Stimulated activated naive CD8-positive, alpha-beta T cell treated with anti-CD3 and anti-CD28 coated beads, Interleukin-15, amount 100 ng/mL, for 72 hours (primary cell): ENCODE data around the gene C16orf74.
A peak's percentile ranks its signal among the peaks of the same experiment; 100 is the strongest.

ENCODE experiments used
- ATAC-seq: fragments of 150-1000 bp; cut with Tn5 transposase; 2 replicates; pipeline ENCODE4 v1.10.0; 2021; ENCODE audit warnings: mild to moderate bottlenecking, moderate library complexity
- DNase-seq, 2 donors: peaks; one replicate each; pipeline ENCODE4 v3.0.0; 2021 to 2022
- H3K27ac Mint-ChIP-seq, 2 donors: one replicate each; pipeline ENCODE4 v1.8.0; 2022; ENCODE audit warnings: mild to moderate bottlenecking in 2 of 2, mixed read lengths in 2 of 2, moderate library complexity in 2 of 2
- H3K27me3 Mint-ChIP-seq: one replicate; pipeline ENCODE4 v1.8.0; 2022; ENCODE audit warnings: mixed read lengths
- H3K4me1 Mint-ChIP-seq: one replicate; pipeline ENCODE4 v1.8.0; 2022; ENCODE audit warnings: mild to moderate bottlenecking, mixed read lengths
- H3K4me3 Mint-ChIP-seq, 2 donors: one replicate each; pipeline ENCODE4 v1.8.0; 2022; ENCODE audit warnings: mild to moderate bottlenecking in 2 of 2, mixed read lengths in 2 of 2, moderate library complexity in 1 of 2
- H3K9me3 Mint-ChIP-seq, 2 donors: one replicate each; pipeline ENCODE4 v1.8.0; 2022; ENCODE audit warnings: mixed read lengths in 2 of 2

The C16orf74 gene

DNA sequence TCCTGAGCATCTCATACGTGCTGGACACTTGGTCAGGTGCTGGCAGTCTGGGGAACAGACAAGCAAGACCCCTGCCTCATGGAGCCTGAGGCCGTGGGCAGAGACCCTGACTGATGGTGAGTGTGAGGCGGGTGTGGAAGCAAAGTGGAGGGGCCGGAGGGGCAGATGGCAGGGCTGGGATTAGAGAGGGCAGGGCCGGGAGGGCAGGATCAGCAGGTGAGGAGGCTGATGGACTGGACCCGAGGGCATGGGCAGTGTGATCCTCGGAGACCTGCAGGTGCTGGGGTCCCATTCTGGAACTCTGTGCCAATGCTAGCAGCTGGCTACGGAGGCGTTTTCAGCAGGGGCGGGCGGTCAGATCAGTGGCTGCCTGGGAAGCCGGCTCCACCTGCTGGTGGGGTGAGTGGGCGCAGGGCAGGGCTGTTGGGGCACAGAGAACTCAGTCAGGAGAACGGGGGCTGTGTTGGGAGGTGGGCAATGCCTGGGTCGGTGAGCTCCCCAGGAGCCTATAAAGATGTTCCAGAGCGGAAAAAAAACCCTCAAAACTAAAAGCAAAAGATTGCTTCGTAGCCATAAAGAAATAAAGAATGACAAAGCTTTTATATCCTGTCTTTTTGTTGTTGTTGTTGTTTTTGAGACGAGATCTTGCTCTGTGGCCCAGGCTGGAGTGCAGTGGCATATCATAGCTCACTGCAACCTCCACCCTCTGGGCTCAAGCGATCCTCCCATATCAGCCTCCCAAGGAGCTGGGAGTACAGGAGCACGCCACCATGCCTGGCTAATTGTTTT lies 8.9 kb upstream of the C16orf74 start:
- ATAC-seq = peak; percentile 34
- peak in 1 of 2 donors; percentile 37 for DNase-seq
- Mint-ChIP-seq H3K9me3 (no peaks in the 10 kb centered on the region), H3K27ac (no peak overlapping the region), H3K4me1 (peaks cover 26% of the 10 kb centered on the region), H3K4me3 (no peak overlapping the region), H3K27me3 (peaks cover 23% of the 10 kb centered on the region)

DNA sequence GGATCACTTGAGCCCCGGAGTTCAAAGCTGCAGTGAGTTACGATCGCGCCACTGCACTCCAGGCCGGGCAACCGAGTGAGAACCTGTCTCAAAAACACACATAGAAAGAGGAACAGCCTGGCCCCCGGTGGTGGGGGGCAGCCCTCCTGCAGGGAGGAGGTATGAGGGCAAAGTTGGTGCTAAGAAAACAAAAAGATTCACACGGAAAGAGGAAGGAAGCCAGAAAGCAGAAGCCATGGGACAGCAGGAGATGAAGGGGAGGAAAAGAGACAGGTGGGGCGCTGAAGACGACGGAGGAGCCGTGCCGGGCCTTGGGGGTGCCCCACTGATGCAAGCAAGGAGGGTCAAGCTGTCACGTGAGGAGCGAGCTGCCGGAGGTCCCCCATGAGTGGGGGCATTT lies 8.2 kb upstream of the C16orf74 start:
- Mint-ChIP-seq H3K4me1 (peaks cover 26% of the 10 kb centered on the region), H3K27me3 (peaks cover 30% of the 10 kb centered on the region), H3K27ac (no peak overlapping the region), H3K9me3 (no peaks in the 10 kb centered on the region), H3K4me3 (peak overlapping the region in 1 of 2 donors; percentile 3)
- DNase-seq (no peak), ATAC-seq (no peak)

DNA sequence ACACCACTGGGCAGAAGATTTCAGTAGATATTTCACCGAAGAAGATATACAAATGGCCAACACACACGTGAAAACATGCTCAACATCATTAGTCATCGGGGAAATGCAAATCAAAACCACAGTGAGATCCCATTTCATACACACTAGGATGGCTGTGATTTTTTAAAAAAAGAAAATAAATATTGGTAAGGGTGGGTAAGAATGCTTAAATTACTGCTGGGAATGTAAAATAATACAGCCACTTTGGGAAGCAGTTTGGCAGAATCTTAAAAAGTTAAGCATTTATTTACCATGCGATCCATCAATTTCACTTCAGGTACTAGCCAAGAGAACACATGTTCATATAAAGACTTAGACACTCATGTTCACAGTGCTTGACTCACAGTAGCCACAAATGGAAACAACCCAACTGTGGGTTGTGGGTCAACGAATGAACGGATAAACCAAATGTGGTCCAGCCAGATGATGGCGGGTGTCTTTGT lies 6.5 kb upstream of the C16orf74 start:
- no peaks in the 10 kb centered on the region for H3K9me3 Mint-ChIP-seq
- peaks cover 26% of the 10 kb centered on the region for H3K4me1 Mint-ChIP-seq
- ATAC-seq (peak; percentile 83), DNase-seq (peak in 1 of 2 donors; percentile 58)
- peak overlapping the region in 1 of 2 donors; percentile 74 for H3K27ac Mint-ChIP-seq
- H3K4me3 Mint-ChIP-seq = no peak overlapping the region
- H3K27me3 Mint-ChIP-seq = peaks cover 45% of the 10 kb centered on the region

DNA sequence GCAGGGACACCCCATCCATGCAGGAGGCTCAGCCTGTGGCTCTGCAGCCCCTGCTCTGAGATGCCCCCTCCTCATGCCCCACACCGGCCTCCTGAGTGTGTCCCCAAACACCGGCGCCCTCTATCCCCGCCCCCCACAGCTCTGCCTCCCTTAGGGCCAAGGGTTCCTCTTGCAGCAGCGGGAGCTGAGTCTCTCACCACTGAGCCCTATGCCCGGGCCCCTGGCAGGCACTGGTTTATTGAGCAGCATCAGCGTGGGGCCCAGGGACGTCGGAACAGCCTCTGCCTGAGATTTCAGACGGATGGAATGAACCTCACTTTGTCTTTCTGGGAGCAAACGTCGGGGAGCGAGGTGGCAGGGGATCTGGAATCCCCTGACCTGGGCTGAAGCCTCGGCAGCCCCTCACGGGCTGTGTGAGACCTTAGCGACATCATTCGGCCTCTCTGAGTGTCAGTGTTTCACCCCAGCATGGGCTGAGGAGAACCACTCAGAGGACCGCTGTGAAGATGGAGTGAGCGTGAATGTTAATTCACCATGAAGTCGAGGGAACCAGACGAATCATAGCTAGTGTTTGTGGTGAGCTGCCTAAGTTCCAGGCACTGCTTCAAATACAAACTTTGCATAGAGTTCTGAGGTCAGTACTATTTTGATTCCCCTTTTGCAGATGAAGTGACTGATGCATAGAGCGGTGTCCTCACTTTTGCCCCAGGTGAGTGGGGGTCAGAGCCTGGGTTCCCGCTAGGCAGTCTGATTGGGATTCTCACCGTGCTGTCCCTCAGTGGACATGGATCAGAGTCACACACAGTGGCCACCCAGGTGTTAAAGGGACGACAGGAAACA lies 5.3 kb upstream of the C16orf74 start:
- H3K27me3 Mint-ChIP-seq = peaks cover 55% of the 10 kb centered on the region
- no peaks in the 10 kb centered on the region for H3K9me3 Mint-ChIP-seq
- peak overlapping the region in 1 of 2 donors; percentile 47 for H3K4me3 Mint-ChIP-seq
- peaks cover 33% of the 10 kb centered on the region for H3K4me1 Mint-ChIP-seq
- ATAC-seq (peak; percentile 36), DNase-seq (no peak)
- H3K27ac Mint-ChIP-seq = no peak overlapping the region

DNA sequence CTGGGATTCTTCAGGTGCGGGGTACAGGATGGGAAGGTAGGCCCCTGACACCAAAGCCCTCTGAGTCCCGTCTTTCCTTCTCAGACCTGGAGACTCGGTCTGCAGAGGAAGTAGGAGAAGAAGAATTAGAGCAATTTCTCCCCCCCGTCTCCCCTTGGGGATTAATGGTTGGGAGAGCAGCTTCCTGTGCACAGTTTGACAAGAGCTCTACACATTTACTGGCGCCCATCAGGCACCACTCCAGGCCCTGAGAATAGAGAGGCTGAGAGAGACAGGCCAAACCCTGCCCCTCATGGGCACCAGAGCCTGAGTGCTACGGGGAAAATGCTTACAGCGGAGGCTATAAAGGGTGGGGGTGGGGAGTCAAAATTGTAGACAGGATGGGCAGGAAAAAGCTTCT lies 3.5 kb upstream of the C16orf74 start:
- Mint-ChIP-seq H3K9me3 (no peaks in the 10 kb centered on the region), H3K27ac (no peak overlapping the region), H3K27me3 (peaks cover 56% of the 10 kb centered on the region), H3K4me3 (no peak overlapping the region), H3K4me1 (peaks cover 43% of the 10 kb centered on the region)
- ATAC-seq = no peak
- no peak for DNase-seq

DNA sequence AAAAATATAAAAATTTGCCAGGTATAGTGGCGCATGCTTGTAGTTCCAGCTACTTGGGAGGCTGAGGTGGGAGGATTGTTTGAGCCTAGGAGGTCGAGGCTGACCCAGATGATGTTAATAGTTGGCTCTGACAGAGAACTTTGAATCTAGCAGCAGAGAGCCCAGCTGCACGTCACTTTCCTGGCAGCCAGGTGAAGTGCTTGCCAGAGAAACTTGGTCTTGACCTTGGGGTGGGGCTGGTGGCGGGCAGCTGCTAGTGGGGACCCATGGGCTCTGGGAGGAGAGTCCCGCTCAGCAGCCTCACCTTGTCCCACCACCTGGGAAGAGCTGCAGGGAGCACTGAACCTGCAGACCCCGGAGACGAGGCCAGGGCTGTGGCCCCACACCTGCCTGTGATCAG lies 3.1 kb upstream of the C16orf74 start:
- DNase-seq (no peak), ATAC-seq (no peak)
- peaks cover 53% of the 10 kb centered on the region for H3K27me3 Mint-ChIP-seq
- no peak overlapping the region for H3K27ac Mint-ChIP-seq
- no peaks in the 10 kb centered on the region for H3K9me3 Mint-ChIP-seq
- peaks cover 39% of the 10 kb centered on the region for H3K4me1 Mint-ChIP-seq
- H3K4me3 Mint-ChIP-seq = no peak overlapping the region

DNA sequence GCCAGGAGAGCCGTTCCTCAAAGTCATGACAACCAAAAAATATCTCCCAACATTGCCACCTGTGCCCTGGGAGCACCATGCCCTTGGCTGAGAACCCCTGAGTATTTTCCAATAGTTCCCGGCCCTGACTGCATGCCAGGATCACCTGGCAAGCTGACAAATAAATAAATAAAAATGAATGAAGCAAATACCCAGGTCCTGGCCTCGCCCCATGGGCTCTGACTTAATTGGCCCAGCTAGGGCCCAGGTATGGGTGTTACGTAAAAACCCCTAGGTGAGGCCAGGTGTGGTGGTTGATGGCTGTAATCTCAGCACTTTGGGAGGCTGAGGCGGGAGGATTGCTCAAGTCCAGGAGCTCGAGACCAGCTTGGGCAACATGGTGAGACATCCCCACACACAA lies 2.7 kb upstream of the C16orf74 start:
- peaks cover 35% of the 10 kb centered on the region for H3K4me1 Mint-ChIP-seq
- H3K4me3 Mint-ChIP-seq = no peak overlapping the region
- no peak for ATAC-seq
- H3K9me3 Mint-ChIP-seq = no peaks in the 10 kb centered on the region
- H3K27ac Mint-ChIP-seq = no peak overlapping the region
- DNase-seq = no peak
- H3K27me3 Mint-ChIP-seq = peaks cover 49% of the 10 kb centered on the region

DNA sequence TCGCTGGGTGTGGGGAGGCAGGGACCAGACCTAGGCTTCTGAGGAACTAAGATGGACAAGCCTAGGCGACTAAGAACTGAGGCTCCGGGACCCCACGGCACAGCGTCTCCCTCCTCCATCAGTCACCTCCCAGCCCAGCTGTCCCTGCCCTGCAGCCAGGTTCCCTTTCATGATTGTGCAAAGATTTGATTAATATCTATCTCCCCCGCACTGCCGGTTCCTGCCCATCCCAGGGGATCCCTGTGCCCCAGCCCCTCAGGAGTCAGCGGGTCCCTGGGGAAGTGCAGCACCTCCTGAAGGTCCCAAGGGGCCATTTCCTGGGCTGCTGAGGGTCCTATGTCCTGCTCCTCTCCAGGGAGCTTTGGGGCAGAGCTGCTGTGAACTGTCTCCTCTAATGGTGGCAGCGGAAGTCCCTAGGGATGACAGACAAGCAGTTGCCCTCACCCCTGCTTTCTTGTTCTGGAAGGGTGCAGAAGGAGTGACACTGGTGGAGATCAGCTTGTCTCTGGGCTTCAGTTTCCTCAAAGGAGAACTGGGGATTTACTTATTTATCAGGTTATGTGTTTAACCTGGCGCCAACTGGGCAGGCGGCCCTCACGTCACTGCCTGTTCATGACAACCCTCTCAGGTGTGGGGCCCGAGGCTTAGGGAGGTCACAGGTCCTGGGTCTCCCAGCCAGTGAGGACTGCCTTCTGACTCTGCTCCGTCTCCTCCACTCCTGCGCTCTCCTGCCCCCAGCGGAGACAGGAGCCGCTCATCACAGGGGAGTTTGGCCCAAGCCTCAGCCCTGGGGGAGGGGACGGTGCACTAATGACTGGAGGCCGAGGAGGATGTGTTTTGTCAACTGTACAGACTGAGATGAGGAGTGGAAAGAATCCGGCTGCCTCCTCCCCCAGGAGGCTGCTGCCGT lies 1.9 kb upstream of the C16orf74 start:
- DNase-seq (no peak), ATAC-seq (no peak)
- no peak overlapping the region for H3K4me3 Mint-ChIP-seq
- H3K4me1 Mint-ChIP-seq = peaks cover 34% of the 10 kb centered on the region
- no peaks in the 10 kb centered on the region for H3K9me3 Mint-ChIP-seq
- no peak overlapping the region for H3K27ac Mint-ChIP-seq
- H3K27me3 Mint-ChIP-seq = peaks cover 47% of the 10 kb centered on the region

DNA sequence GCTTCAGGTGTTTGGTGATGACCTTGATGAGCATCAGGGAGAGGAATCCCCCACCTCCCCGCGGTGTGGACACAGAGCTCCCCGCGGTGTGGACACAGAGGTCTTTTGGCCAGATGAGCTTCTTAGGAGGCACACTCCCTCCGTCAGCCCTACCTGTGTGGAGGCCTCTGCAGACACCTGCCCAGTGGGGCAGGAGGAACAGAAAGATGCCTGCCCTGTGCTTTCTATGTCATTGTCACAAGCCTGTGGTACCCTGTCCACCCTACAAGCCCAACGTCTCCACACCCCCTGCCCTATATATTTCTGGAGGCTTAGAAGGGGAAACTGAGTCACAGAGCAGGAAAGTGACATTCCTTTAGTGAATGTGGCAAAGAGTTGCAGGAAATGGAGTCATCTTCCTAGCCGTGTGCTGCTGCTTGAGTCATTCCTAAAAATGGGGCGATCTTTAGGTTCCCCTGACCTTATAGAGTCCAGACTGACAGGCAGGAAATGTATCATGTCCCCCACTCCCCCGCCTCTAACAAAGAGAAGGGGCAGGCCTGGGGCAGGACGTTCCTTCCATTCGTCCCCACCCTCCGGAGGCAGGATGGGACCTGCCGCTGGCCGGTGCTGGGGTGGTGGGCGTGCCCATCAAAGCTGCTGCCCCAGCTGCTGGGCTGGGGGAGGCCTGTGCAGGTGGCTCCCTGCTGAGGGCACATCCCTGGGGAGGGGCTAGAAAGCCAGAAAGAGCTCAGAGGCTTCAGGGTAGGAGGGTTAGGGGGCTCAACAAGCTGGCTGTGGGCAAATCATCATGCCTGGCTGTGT lies 1.0 kb upstream of the C16orf74 start:
- ATAC-seq (peak; percentile 22), DNase-seq (no peak)
- Mint-ChIP-seq H3K9me3 (no peaks in the 10 kb centered on the region), H3K27ac (peak overlapping the region; percentile 48 to 57), H3K4me3 (peak overlapping the region; percentile 37 to 44), H3K4me1 (peaks cover 36% of the 10 kb centered on the region), H3K27me3 (peaks cover 47% of the 10 kb centered on the region)

DNA sequence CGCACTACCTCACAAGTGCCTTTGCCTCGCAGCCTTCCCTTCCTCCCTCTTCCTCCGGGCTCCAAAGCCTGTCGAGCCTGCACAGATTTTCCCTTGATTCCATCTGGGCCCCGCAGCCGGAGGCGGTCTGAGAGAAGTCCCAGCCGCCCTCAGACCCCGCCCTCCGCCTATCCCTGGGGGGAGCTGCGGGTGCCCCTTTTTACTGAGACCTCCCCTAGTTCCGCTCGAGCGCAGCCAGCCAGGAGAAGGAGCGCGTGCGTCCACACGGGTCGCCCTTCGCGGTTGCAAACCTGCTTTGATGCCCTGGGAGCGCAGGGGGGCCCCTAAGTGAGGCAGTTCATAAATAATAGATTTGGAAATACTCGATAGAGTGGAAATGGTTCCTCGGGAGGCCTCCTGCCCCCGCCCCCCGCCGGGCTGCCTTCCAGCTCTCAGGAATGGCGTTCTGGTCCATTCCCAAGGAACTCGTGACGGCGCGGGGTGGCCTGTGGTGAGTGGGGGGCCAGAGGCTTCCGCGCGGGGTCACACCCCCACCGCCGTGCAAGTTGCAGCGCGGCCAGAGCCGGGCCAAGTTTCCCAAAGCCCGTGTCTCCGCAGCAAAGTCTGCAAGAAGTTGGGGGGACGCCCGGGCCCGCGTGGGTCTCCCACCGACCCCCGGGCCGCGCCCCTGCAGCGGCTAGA lies 610 bp downstream of the C16orf74 start:
- peak; percentile 39 for ATAC-seq

DNA sequence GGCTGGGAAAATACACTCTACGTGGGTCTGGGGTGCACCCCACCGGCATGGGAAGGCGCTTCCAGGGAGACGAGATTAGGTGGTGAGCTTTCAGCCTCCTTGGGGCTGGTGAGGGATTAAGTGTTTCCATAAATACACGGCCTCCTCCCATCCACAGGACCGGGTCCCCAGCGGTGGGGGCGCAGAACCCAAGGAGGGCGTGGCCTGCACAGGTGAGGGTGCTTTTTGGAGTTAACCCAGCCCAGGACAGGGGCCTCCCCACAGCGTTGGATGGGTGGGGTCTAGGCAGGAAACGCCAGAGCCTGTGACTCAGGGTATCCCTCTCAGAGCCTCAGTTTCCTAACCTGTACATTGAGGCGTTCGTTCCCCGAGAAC lies 1.1 kb downstream of the C16orf74 start:
- Mint-ChIP-seq H3K4me3 (peak overlapping the region; percentile 87 to 89), H3K27ac (no peak overlapping the region), H3K27me3 (peaks cover 45% of the 10 kb centered on the region), H3K4me1 (peaks cover 31% of the 10 kb centered on the region), H3K9me3 (no peaks in the 10 kb centered on the region)
- no peak for DNase-seq
- no peak for ATAC-seq

More for the DNA sequence above, 610 bp downstream of the C16orf74 start:
- no peak for DNase-seq
- Mint-ChIP-seq H3K4me1 (peaks cover 31% of the 10 kb centered on the region), H3K9me3 (no peaks in the 10 kb centered on the region), H3K27ac (peak overlapping the region in 1 of 2 donors; percentile 59), H3K27me3 (peaks cover 47% of the 10 kb centered on the region), H3K4me3 (peak overlapping the region; percentile 87 to 89)

DNA sequence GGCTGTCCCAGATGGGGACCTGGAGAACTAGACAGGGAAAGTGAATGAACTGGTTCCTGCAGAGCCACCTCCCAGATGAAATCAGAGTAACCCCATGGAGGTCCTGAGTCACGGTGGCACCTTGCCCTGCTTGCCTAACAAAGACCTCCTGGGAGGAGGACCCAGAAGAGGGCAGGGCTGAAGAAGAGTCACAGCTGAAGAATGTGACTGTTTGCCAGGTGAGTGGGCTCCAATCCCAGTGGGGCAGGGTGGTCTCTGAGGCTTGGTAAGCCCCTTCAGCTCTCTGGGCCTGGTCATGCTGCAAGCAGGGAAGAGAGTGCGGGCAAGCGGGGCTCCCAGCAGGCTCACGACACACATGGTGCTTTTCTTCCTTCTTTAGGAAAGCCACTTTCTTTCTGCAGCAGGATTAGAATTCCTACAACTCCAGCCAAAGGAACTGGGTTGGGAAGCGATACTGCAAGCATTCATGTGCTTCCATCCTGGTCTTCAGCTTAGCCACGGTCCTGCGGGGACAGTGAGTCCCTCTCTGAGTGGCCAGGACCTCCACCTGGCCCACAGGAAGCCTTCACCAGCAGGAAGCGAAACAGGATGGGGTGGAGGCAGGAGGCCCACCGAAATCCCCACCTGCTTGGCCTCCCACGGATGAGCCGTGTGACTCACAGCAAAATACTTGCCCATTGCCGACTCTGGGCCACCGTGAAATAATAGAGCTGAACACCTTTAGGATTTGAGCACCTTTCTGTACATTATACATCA lies 4.3 kb downstream of the C16orf74 start:
- no peak overlapping the region for H3K4me3 Mint-ChIP-seq
- peaks cover 16% of the 10 kb centered on the region for H3K27me3 Mint-ChIP-seq
- H3K27ac Mint-ChIP-seq = peak overlapping the region in 1 of 2 donors; percentile 48
- peak in 1 of 2 donors; percentile 29 for DNase-seq
- H3K9me3 Mint-ChIP-seq = no peaks in the 10 kb centered on the region
- peak; percentile 34 for ATAC-seq
- H3K4me1 Mint-ChIP-seq = peaks cover 26% of the 10 kb centered on the region

DNA sequence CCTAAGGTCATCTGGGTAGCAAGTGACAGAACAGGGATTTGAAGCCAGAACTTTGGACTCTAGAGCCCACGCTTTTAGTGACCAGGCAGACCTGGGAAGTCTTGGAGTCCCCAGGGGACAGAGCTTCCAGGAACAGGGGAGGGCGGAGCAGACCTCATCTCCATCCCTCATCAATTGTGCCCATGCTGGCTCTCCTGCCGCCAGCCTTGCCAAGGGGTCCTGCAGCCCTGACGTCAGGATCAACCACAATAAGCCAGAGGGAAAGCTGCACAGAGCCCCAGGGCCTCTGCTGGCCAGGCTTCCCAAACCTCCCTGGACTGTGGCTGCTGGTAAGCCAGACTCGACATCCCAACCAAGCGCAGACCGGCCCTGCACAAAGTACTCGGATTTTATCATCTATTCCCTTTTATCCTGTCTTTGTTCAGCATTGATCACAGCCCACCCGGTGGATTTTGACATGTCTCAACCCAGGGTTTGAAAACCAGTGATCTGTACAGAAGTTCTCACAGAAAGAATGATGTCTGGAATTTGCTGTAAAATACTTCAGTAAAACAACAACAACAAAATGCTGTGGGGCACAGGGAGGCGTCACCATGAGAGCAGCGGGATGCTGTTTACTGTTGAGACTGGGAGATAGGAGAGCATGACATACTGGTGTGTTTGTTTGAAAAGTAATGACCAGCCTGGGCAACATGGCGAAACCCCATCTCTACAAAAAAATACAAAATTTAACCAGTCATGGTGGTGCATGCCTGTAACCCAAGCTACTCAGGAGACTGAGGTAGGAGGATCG lies 11.8 kb downstream of the C16orf74 start:
- Mint-ChIP-seq H3K4me3 (no peak overlapping the region), H3K27me3 (no peaks in the 10 kb centered on the region), H3K4me1 (peaks cover 23% of the 10 kb centered on the region), H3K9me3 (no peaks in the 10 kb centered on the region), H3K27ac (no peak overlapping the region)
- ATAC-seq (no peak), DNase-seq (no peak)
